Ureter (tissue), 1 donor: ENCODE measurements around the gene ATP1A2. TPM values are rescaled to one million over a fixed set of nuclear protein-coding genes. Genes with fewer than 3 reads are reported as not detected.
"Not testable (repeated sequence)": the region's sequence is repeated elsewhere in the genome, so short reads cannot be mapped to it uniquely, and the experiment has no call there.

Experiments used
- DNase-seq: peaks from one replicate; pipeline ENCODE4 v3.0.0-alpha.2; 2020; ENCODE audit warnings: low spot score
- total RNA-seq: library from RNA; stranded (reverse); gene quantifications from one replicate; pipeline ENCODE4 v1.2.4, GENCODE V29; 2023
- donor health status: DM: yes; HTN: yes; CAD: no.

The ATP1A2 gene
- total RNA-seq, 1 donor from 2014 or later: 41.2 TPM

GRCh38 chr1:160101037-160101716 lies 14.4 kb upstream of the ATP1A2 start:
- peak; percentile 87 for DNase-seq

- no peak for DNase-seq
Measured at GRCh38 chr1:160101717-160102522, 13.6 kb upstream of the ATP1A2 start.

GRCh38 chr1:160103658-160104408 lies 11.7 kb upstream of the ATP1A2 start:
- DNase-seq: no peak

GRCh38 chr1:160104486-160104885 lies 11.1 kb upstream of the ATP1A2 start:
- DNase-seq: no peak

- DNase-seq: no peak
Measured at GRCh38 chr1:160105155-160105554, 10.4 kb upstream of the ATP1A2 start.

- no peak for DNase-seq
Measured at GRCh38 chr1:160107512-160107911, 8.0 kb upstream of the ATP1A2 start.

GRCh38 chr1:160108888-160109662 lies 6.5 kb upstream of the ATP1A2 start:
- no peak for DNase-seq

- DNase-seq: no peak
Measured at GRCh38 chr1:160109686-160110085, 5.9 kb upstream of the ATP1A2 start.

- not testable (repeated sequence) for DNase-seq
Measured at GRCh38 chr1:160111462-160111861, 4.1 kb upstream of the ATP1A2 start.

GRCh38 chr1:160112357-160112756 lies 3.2 kb upstream of the ATP1A2 start:
- DNase-seq: no peak

GRCh38 chr1:160113407-160113806 lies 2.2 kb upstream of the ATP1A2 start:
- DNase-seq: no peak

- no peak for DNase-seq
Measured at GRCh38 chr1:160114085-160114484, 1.5 kb upstream of the ATP1A2 start.

GRCh38 chr1:160116283-160117147 lies 956 bp downstream of the ATP1A2 start:
- no peak for DNase-seq

GRCh38 chr1:160117300-160117699 lies 1.7 kb downstream of the ATP1A2 start:
- DNase-seq: no peak

- DNase-seq: peak; percentile 69
Measured at GRCh38 chr1:160117709-160118183, 2.2 kb downstream of the ATP1A2 start.

GRCh38 chr1:160118928-160119327 lies 3.4 kb downstream of the ATP1A2 start:
- no peak for DNase-seq

- no peak for DNase-seq
Measured at GRCh38 chr1:160120797-160121196, 5.2 kb downstream of the ATP1A2 start.

GRCh38 chr1:160121388-160121787 lies 5.8 kb downstream of the ATP1A2 start:
- DNase-seq: no peak

- DNase-seq: no peak
Measured at GRCh38 chr1:160122978-160123495, 7.5 kb downstream of the ATP1A2 start.

- no peak for DNase-seq
Measured at GRCh38 chr1:160123726-160124125, 8.2 kb downstream of the ATP1A2 start.
